ENCODE data around the gene UGT1A8.
"Not testable (repeated sequence)": the region's sequence is repeated elsewhere in the genome, so short reads cannot be mapped to it uniquely, and the experiment has no call there.

Gene UGT1A8

DNA sequence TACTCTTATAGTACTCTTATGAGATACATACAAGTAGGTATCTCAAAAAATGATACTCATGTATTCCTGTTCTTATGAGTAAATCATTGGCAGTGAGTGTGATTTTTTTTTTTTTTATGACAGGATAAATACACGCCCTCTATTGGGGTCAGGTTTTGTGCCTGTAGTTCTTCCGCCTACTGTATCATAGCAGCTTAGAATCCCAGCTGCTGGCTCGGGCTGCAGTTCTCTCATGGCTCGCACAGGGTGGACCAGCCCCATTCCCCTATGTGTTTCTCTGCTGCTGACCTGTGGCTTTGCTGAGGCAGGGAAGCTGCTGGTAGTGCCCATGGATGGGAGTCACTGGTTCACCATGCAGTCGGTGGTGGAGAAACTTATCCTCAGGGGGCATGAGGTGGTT lies at the start of gene UGT1A8:
Gene UGT1A8 (plus strand): TSS at position 158 of the 400 bp plus-strand sequence. CDS start 75 bp downstream, at position 233.
- H3K27me3 ChIP-seq (ENCODE audit: control insufficient read depth, insufficient read depth, low read length); H3K9ac ChIP-seq (ENCODE audit: low read length); H3K36me3 ChIP-seq (ENCODE audit: control insufficient read depth, insufficient read depth, low read length): not testable (repeated sequence)

DNA sequence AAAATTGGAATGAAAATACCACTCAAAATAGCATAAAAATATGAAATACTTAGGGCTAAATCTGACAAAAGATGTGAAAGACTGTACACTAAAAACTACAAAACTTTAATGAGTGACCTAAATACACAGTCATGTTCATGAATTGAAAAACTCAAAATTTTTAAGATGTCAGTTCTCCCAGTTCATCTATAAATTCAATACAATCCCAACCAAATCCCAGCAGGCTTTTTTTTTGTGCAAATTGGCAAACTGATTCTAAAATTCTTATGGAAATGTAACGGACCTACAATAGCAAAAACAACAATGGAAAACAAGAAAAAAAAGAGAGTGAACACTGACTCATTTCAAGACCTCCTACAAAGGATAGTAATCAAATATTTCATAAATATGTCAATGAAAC lies 46.4 kb upstream of the UGT1A8 start:
- Histone ChIP-seq H3K27me3 (ENCODE audit: control insufficient read depth, insufficient read depth, low read length) (no peaks in the 10 kb centered on the region), H3K9ac (ENCODE audit: low read length) (no peak overlapping the region), H3K27ac (ENCODE audit: low read depth, low read length) (no peak overlapping the region)

More for the DNA sequence above, at the start of gene UGT1A8:
- not testable (repeated sequence) for H3K4me3 ChIP-seq (ENCODE audit: low read depth, low read length); H3K4me1 ChIP-seq (ENCODE audit: control insufficient read depth, insufficient read depth, low read length); H3K9me3 ChIP-seq (ENCODE audit: control insufficient read depth, insufficient read depth, low read depth, low read length); H3K27ac ChIP-seq (ENCODE audit: low read depth, low read length)

DNA sequence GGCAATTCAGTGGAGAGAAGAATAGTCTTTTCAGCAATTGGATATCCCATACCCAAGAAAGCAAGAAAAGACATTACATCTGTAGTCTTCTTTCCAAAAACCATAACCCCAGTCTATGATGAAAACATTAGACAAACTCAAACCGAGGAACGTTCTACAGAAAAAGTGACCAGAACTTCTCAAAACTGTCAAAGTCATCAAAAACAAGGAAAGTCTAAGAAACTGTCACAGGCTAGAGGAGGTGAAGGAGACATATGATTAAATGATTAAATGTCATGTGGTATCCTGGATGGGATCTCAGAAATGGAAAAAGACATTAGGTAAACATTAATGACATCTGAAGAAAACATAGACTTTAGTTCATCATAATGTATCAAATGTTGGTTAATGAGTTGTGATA lies 46.0 kb upstream of the UGT1A8 start:
- Histone ChIP-seq H3K27me3 (ENCODE audit: control insufficient read depth, insufficient read depth, low read length) (no peaks in the 10 kb centered on the region), H3K36me3 (ENCODE audit: control insufficient read depth, insufficient read depth, low read length) (no peaks in the 10 kb centered on the region), H3K9ac (ENCODE audit: low read length) (no peak overlapping the region), H3K9me3 (ENCODE audit: control insufficient read depth, insufficient read depth, low read depth, low read length) (peaks cover 11% of the 10 kb centered on the region), H3K4me1 (ENCODE audit: control insufficient read depth, insufficient read depth, low read length) (no peaks in the 10 kb centered on the region), H3K4me3 (ENCODE audit: low read depth, low read length) (no peak overlapping the region), H3K27ac (ENCODE audit: low read depth, low read length) (no peak overlapping the region)

More for the DNA sequence above, 46.4 kb upstream of the UGT1A8 start:
- no peak overlapping the region for H3K4me3 ChIP-seq (ENCODE audit: low read depth, low read length)
- H3K4me1 ChIP-seq (ENCODE audit: control insufficient read depth, insufficient read depth, low read length): no peaks in the 10 kb centered on the region
- peaks cover 8% of the 10 kb centered on the region for H3K9me3 ChIP-seq (ENCODE audit: control insufficient read depth, insufficient read depth, low read depth, low read length)
- H3K36me3 ChIP-seq (ENCODE audit: control insufficient read depth, insufficient read depth, low read length): no peaks in the 10 kb centered on the region

DNA sequence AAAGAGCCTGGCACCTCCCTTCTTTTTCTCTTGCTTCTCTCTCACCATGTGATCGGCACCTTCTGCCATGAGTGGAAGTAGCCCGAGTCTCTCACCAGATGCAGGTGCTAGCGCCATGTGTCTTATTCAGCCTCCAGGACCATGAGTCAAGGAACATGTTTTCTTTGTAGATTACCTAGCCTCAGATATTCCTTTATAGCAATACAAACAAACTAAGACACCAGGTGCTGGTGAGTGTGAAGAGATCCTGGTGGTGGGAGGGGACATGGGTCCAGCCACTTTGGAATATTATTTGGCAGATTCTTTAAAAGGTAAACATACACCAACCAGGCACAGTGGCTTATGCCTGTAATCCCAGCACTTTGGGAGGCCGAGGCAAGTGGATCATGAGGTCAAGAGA lies 45.0 kb upstream of the UGT1A8 start:
- Histone ChIP-seq H3K4me3 (ENCODE audit: low read depth, low read length) (no peak overlapping the region), H3K9me3 (ENCODE audit: control insufficient read depth, insufficient read depth, low read depth, low read length) (peaks cover 19% of the 10 kb centered on the region), H3K9ac (ENCODE audit: low read length) (no peak overlapping the region), H3K36me3 (ENCODE audit: control insufficient read depth, insufficient read depth, low read length) (no peaks in the 10 kb centered on the region), H3K4me1 (ENCODE audit: control insufficient read depth, insufficient read depth, low read length) (no peaks in the 10 kb centered on the region), H3K27me3 (ENCODE audit: control insufficient read depth, insufficient read depth, low read length) (no peaks in the 10 kb centered on the region), H3K27ac (ENCODE audit: low read depth, low read length) (no peak overlapping the region)

DNA sequence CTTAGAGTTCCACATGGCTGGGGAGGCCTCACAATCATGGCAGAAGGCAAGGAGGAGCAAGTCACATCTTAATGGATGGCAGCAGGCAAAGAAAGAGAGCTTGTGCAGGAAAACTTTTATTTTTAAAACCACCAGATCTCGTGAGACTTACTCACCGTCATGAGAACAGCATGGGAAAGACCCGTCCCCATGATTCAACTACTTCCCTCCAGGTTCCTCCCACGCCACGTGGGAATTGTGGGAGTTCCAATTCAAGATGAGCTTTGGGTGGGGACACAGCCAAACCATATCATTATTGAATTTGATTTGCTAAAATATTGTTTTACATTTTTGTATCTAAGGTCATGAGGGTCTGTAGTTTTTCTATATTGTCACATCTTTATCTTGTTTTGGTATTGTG lies 40.1 kb upstream of the UGT1A8 start:
- not testable (repeated sequence) for H3K9ac ChIP-seq (ENCODE audit: low read length); H3K36me3 ChIP-seq (ENCODE audit: control insufficient read depth, insufficient read depth, low read length); H3K4me3 ChIP-seq (ENCODE audit: low read depth, low read length); H3K27ac ChIP-seq (ENCODE audit: low read depth, low read length); H3K27me3 ChIP-seq (ENCODE audit: control insufficient read depth, insufficient read depth, low read length); H3K4me1 ChIP-seq (ENCODE audit: control insufficient read depth, insufficient read depth, low read length)
- H3K9me3 ChIP-seq (ENCODE audit: control insufficient read depth, insufficient read depth, low read depth, low read length): peaks cover 19% of the 10 kb centered on the region

DNA sequence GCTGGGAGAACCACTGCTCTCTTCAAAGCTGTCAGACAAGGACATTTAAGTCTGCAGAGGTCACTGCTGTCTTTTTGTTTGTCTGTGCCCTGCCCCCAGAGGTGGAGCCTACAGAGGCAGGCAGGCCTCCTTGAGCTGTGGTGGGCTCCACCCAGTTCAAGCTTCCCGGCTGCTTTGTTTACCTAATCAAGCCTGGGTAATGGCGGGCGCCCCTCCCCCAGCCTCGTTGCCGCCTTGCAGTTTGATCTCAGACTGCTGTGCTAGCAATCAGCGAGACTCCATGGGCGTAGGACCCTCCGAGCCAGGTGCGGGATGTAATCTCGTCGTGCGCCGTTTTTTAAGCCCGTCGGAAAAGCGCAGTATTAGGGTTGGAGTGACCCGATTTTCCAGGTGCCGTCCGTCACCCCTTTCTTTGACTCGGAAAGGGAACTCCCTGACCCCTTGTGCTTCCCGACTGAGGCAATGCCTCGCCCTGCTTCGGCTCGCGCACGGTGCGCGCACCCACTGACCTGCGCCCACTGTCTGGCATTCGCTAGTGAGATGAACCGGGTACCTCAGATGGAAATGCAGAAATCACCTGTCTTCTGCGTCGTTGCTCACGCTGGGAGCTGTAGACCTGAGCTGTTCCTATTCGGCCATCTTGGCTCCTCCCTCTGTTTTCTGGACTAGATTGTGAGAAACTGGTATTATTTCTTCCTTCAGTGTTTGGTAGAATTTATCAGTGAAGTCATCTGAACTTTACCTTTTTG lies 34.0 kb upstream of the UGT1A8 start:
- H3K4me1 ChIP-seq (ENCODE audit: control insufficient read depth, insufficient read depth, low read length); H3K27ac ChIP-seq (ENCODE audit: low read depth, low read length); H3K27me3 ChIP-seq (ENCODE audit: control insufficient read depth, insufficient read depth, low read length); H3K9me3 ChIP-seq (ENCODE audit: control insufficient read depth, insufficient read depth, low read depth, low read length); H3K36me3 ChIP-seq (ENCODE audit: control insufficient read depth, insufficient read depth, low read length): not testable (repeated sequence)
- Histone ChIP-seq H3K9ac (ENCODE audit: low read length) (peak overlapping the region; percentile 77), H3K4me3 (ENCODE audit: low read depth, low read length) (peak overlapping the region; percentile 64)

DNA sequence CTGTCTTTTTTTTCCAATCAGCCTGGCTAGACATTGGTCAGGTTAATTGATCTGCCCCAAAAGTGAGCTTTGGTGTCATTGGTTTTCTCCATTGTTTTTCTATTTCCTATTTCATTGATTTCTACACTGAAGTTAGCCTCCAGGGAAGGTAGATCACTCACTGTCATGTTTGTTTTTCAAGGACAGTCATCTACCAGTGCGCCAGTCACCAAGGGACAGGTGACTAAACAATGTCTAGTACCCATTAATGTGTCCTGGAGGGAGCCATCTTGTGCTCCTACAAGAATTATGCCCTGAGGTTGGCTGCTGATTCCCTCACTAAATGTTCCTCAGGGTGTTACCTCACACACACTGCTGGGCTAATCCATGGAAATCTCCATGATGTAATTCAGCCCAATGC lies 33.2 kb upstream of the UGT1A8 start:
- no peaks in the 10 kb centered on the region; the same call in 1 of the 2 replicates for H3K9me3 ChIP-seq (ENCODE audit: control insufficient read depth, insufficient read depth, low read depth, low read length)
- 0 out of 2 replicates have a peak, but pooled peaks cover 2% of the 10 kb centered on the region for H3K4me1 ChIP-seq (ENCODE audit: control insufficient read depth, insufficient read depth, low read length)
- H3K27ac ChIP-seq (ENCODE audit: low read depth, low read length): no peak overlapping the region
- no peak overlapping the region for H3K9ac ChIP-seq (ENCODE audit: low read length)
- H3K4me3 ChIP-seq (ENCODE audit: low read depth, low read length): peak overlapping the region; percentile 64
- H3K36me3 ChIP-seq (ENCODE audit: control insufficient read depth, insufficient read depth, low read length): no peaks in the 10 kb centered on the region
- H3K27me3 ChIP-seq (ENCODE audit: control insufficient read depth, insufficient read depth, low read length): no peaks in the 10 kb centered on the region

DNA sequence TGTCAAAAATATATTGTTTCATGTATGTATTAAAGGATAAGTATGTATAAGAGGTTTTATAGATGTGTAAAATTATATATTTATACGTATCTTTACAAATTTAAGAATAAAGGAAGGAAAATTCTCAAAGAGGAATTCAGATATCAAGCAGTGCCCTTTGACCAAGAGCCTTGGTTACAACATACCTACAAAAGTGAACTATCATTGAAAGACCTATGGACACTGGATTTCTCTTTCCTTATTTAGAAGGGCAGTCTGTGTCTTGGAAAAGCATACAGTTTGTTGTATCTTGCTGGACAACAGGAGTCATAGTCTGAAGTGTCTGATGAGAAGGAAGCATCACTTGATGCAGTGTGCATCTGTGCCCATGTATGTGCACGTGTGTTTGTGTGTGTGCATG lies 29.0 kb upstream of the UGT1A8 start:
- H3K27ac ChIP-seq (ENCODE audit: low read depth, low read length): no peak overlapping the region
- no peak overlapping the region for H3K9ac ChIP-seq (ENCODE audit: low read length)
- H3K9me3 ChIP-seq (ENCODE audit: control insufficient read depth, insufficient read depth, low read depth, low read length): no peaks in the 10 kb centered on the region; the same call in 1 of the 2 replicates
- no peaks in the 10 kb centered on the region for H3K27me3 ChIP-seq (ENCODE audit: control insufficient read depth, insufficient read depth, low read length)
- no peaks in the 10 kb centered on the region for H3K36me3 ChIP-seq (ENCODE audit: control insufficient read depth, insufficient read depth, low read length)
- 0 out of 2 replicates have a peak, but pooled peaks cover 2% of the 10 kb centered on the region for H3K4me1 ChIP-seq (ENCODE audit: control insufficient read depth, insufficient read depth, low read length)
- no peak overlapping the region for H3K4me3 ChIP-seq (ENCODE audit: low read depth, low read length)

DNA sequence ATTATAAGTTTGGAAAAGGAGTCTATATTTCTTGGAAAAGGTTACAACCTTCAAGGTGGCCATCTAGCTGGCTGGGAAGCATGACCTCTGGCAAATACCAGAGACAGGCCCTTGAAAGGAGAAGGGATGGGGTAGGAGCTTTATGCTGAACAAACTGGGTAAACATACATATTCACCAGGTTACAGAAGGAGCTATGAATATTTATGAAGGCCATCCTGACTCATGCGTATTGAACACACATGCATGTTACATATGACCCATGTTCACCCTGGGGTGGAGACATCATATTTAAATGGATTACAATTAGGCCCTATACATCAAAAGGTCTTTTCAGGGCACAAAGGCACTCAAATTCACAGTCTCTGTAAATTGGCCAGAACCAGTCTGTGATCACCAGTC lies 24.7 kb upstream of the UGT1A8 start:
- H3K4me3 ChIP-seq (ENCODE audit: low read depth, low read length); H3K27me3 ChIP-seq (ENCODE audit: control insufficient read depth, insufficient read depth, low read length); H3K36me3 ChIP-seq (ENCODE audit: control insufficient read depth, insufficient read depth, low read length): not testable (repeated sequence)

DNA sequence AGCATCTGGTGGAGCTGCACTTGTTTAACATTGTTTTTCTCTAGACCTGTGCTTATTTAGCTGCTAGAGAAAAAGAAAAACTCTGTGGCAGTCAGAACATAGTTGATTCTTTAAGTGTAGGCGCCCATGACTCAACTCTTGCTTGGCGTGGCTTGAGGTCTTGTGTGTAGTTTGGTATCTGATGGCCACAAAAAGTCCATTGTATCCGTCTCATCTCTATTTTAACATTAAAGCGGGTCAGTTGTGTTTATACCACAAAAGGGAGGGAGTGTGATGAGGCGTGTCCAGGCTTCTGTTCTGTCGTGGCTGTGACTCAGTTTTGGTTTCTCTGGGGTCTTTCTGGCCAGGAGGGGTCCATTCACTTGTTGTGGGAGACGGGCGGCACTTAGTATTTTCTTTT lies 24.2 kb upstream of the UGT1A8 start:
- Histone ChIP-seq H3K9me3 (ENCODE audit: control insufficient read depth, insufficient read depth, low read depth, low read length) (0 out of 2 replicates have a peak, but pooled peaks cover 3% of the 10 kb centered on the region), H3K4me3 (ENCODE audit: low read depth, low read length) (no peak overlapping the region), H3K4me1 (ENCODE audit: control insufficient read depth, insufficient read depth, low read length) (no peaks in the 10 kb centered on the region), H3K9ac (ENCODE audit: low read length) (no peak overlapping the region), H3K27ac (ENCODE audit: low read depth, low read length) (no peak overlapping the region), H3K36me3 (ENCODE audit: control insufficient read depth, insufficient read depth, low read length) (no peaks in the 10 kb centered on the region), H3K27me3 (ENCODE audit: control insufficient read depth, insufficient read depth, low read length) (no peaks in the 10 kb centered on the region; the same call in 1 of the 2 replicates)

More for the DNA sequence above, 24.7 kb upstream of the UGT1A8 start:
- H3K9ac ChIP-seq (ENCODE audit: low read length); H3K4me1 ChIP-seq (ENCODE audit: control insufficient read depth, insufficient read depth, low read length); H3K27ac ChIP-seq (ENCODE audit: low read depth, low read length); H3K9me3 ChIP-seq (ENCODE audit: control insufficient read depth, insufficient read depth, low read depth, low read length): not testable (repeated sequence)

DNA sequence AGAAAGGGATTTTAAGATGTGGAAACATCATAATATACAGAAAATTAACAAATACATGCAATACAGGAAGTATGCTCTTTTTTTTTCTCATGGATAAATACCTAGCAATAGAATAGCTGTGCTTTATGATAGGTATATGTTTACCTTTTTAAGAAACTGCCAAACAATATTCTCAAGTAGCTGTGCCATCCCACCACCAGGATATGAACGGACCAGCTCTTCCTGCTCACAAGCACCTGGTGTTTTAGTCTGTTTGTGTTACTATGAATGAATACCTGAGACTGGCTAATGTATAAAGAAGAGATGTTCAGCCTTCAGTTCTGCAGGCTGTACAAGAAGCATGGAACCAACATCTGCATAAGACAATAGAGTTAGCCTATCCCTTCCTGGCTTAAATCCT lies 19.9 kb upstream of the UGT1A8 start:
- Histone ChIP-seq H3K27me3 (ENCODE audit: control insufficient read depth, insufficient read depth, low read length) (no peaks in the 10 kb centered on the region; the same call in 1 of the 2 replicates), H3K9me3 (ENCODE audit: control insufficient read depth, insufficient read depth, low read depth, low read length) (peaks cover 5% of the 10 kb centered on the region), H3K27ac (ENCODE audit: low read depth, low read length) (no peak overlapping the region), H3K9ac (ENCODE audit: low read length) (no peak overlapping the region), H3K4me3 (ENCODE audit: low read depth, low read length) (no peak overlapping the region), H3K36me3 (ENCODE audit: control insufficient read depth, insufficient read depth, low read length) (no peaks in the 10 kb centered on the region), H3K4me1 (ENCODE audit: control insufficient read depth, insufficient read depth, low read length) (no peaks in the 10 kb centered on the region)

Measured in HUES6 (cell line).